Measurements from ENCODE around the gene SORBS1. TPM values are rescaled to one million over a fixed set of nuclear protein-coding genes. Genes with fewer than 3 reads are reported as not detected.

SORBS1 gene
- total RNA-seq, 2 donors from 2014 or later, result 17.6 to 150 TPM

GRCh38 chr10:95566136-95566535 is 5.0 kb upstream of the SORBS1 start:
- Histone ChIP-seq H3K9ac (ENCODE audit: low read depth in 2 of 2, low read length in 2 of 2) (no peak overlapping the region), H3K4me1 (peaks cover 10% of the 10 kb centered on the region), H3K36me3 (no peaks in the 10 kb centered on the region), H3K4me3 (no peak overlapping the region), H3K27ac (no peak overlapping the region), H3K27me3 (no peaks in the 10 kb centered on the region), H3K9me3 (no peaks in the 10 kb centered on the region)
- TF ChIP-seq CTCF (IDR thresholded peaks at IDR 0.05), result no peak
- no peak for DNase-seq
- intact Hi-C loops (cut with DNase I), result no loop called here

GRCh38 chr10:95565336-95565735 is 4.2 kb upstream of the SORBS1 start:
- no peaks in the 10 kb centered on the region for H3K27me3 ChIP-seq
- no peaks in the 10 kb centered on the region for H3K9me3 ChIP-seq
- no peak for DNase-seq
- intact Hi-C loops (cut with DNase I), result no loop called here
- H3K27ac ChIP-seq, result no peak overlapping the region
- H3K4me1 ChIP-seq, result peaks cover 10% of the 10 kb centered on the region
- no peak overlapping the region for H3K9ac ChIP-seq (ENCODE audit: low read depth in 2 of 2, low read length in 2 of 2)
- no peaks in the 10 kb centered on the region for H3K36me3 ChIP-seq
- no peak overlapping the region for H3K4me3 ChIP-seq
- no peak for TF ChIP-seq CTCF (IDR thresholded peaks at IDR 0.05)

GRCh38 chr10:95564291-95564690 is 3.1 kb upstream of the SORBS1 start:
- no peak overlapping the region for H3K9ac ChIP-seq (ENCODE audit: low read depth in 2 of 2, low read length in 2 of 2)
- H3K4me1 ChIP-seq, result peaks cover 10% of the 10 kb centered on the region
- no peak for TF ChIP-seq CTCF (IDR thresholded peaks at IDR 0.05)
- no peak for DNase-seq
- H3K9me3 ChIP-seq, result no peaks in the 10 kb centered on the region
- H3K27me3 ChIP-seq, result no peaks in the 10 kb centered on the region
- no peak overlapping the region for H3K4me3 ChIP-seq
- no peaks in the 10 kb centered on the region for H3K36me3 ChIP-seq
- intact Hi-C loops (cut with DNase I), result no loop called here
- H3K27ac ChIP-seq, result no peak overlapping the region

GRCh38 chr10:95562341-95562965 is 1.3 kb upstream of the SORBS1 start:
- DNase-seq, result no peak
- no peaks in the 10 kb centered on the region for H3K27me3 ChIP-seq
- no peak overlapping the region for H3K4me3 ChIP-seq
- peak overlapping the region in 1 of 2 donors; percentile 62 for H3K9ac ChIP-seq (ENCODE audit: low read depth in 2 of 2, low read length in 2 of 2)
- no peak for TF ChIP-seq CTCF (IDR thresholded peaks at IDR 0.05)
- H3K9me3 ChIP-seq, result no peaks in the 10 kb centered on the region
- no peak overlapping the region for H3K27ac ChIP-seq
- H3K36me3 ChIP-seq, result no peaks in the 10 kb centered on the region
- intact Hi-C loops (cut with DNase I), result no loop called here
- peaks cover 10% of the 10 kb centered on the region for H3K4me1 ChIP-seq

GRCh38 chr10:95561864-95562177 is 650 bp upstream of the SORBS1 start:
- H3K4me3 ChIP-seq, result peak overlapping the region; percentile 89
- no peaks in the 10 kb centered on the region for H3K36me3 ChIP-seq
- intact Hi-C loops (cut with DNase I), result no loop called here
- peak overlapping the region in 1 of 2 donors; percentile 29 for H3K9ac ChIP-seq (ENCODE audit: low read depth in 2 of 2, low read length in 2 of 2)
- H3K4me1 ChIP-seq, result peaks cover 10% of the 10 kb centered on the region
- TF ChIP-seq CTCF (IDR thresholded peaks at IDR 0.05), result no peak
- H3K9me3 ChIP-seq, result no peaks in the 10 kb centered on the region
- H3K27me3 ChIP-seq, result no peaks in the 10 kb centered on the region
- DNase-seq, result no peak
- H3K27ac ChIP-seq, result no peak overlapping the region

Measured in colonic mucosa (tissue), 4 donors.